ENCODE measurements around the gene LETM1. TPM values are rescaled to one million over a fixed set of nuclear protein-coding genes. Genes with fewer than 3 reads are reported as not detected.

LETM1 gene
- total and polyA plus RNA-seq, 2 of the 8 experiments (the other 6 are each of a cell fraction or from before 2014, with no cell fraction given), result 19.8 to 50.1 TPM

DNA sequence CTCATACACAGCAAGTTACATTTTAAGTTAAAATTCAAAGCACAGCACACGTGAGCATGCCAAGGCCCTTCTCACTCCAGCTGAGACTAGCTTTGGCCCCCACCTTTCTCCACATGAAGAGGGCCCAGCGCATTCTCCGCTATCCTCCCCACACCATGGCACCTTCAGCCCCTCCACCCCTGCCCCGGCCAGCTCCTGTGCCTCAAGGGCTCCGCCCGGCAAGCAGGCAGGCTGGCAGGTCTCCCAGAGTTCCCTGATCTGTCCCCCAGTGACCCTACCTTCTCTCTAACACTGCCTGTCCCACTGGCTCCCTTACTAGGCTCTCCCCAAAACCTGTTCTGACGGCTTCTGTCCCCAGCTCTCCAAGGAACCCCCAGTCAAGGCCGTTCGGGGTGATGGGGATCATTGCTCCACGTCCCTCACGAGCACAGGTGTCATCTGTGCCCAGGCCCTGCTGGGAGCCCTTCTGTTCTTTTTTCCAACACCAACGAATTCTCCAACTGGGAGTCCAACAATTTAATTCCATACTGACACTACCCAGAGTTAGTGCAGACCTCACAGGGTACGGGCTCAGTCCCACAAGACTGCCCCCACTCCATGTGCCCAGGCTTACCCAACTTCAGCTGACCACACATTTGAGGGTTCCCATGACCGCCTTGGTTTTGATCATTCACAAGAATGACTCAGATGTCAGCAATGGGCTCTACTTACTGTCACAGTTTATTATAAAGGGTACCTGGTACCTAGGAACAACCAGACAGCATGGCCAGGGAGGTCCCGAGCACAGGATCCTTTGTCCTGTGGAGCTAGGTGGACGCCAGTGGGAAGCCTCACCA is 4.2 kb downstream of the LETM1 start (continued):
- TF ChIP-seq CHD1 (IDR thresholded peaks at IDR 0.05; ENCODE audit: low read depth, low read length) (no peak), CTBP2 (IDR thresholded peaks at IDR 0.05; ENCODE audit: borderline replicate concordance, insufficient read depth, insufficient read length, low read length) (no peak), EGR1 (IDR thresholded peaks at IDR 0.05; ENCODE audit: borderline replicate concordance, low read depth, low read length) (no peak), CREB1 (IDR thresholded peaks at IDR 0.05) (no peak)
